Activated T-helper 2 cell treated with anti-CD3 and anti-CD28 coated beads, Interferon-gamma antibody, Interleukin-2, Interleukin-4, amounts not matched to agents 10 μg/mL and 5 μg/mL and 100 μg/mL, durations not matched to agents 14 hours and 24 hours and 36 hours (primary cell): Measurements from ENCODE around the gene ZNF646. TPM values are rescaled to one million over a fixed set of nuclear protein-coding genes. Genes with fewer than 3 reads are reported as not detected.

Experiments used
- DNase-seq: peaks from one replicate; pipeline ENCODE4 v3.0.0; 2021; ENCODE audit warnings: low spot score
- H3K27ac Mint-ChIP-seq: one replicate; pipeline ENCODE4 v1.8.0; 2021; ENCODE audit warnings: mixed read lengths
- H3K27me3 Mint-ChIP-seq: one replicate; pipeline ENCODE4 v1.8.0; 2021; ENCODE audit warnings: low read depth, mixed read lengths
- H3K36me3 Mint-ChIP-seq: one replicate; pipeline ENCODE4 v1.8.0; 2021; ENCODE audit warnings: low read depth, mixed read lengths
- H3K4me1 Mint-ChIP-seq: one replicate; pipeline ENCODE4 v1.8.0; 2021; ENCODE audit warnings: low read depth, mixed read lengths
- H3K4me3 Mint-ChIP-seq: one replicate; pipeline ENCODE4 v1.8.0; 2021; ENCODE audit warnings: low read depth, mild to moderate bottlenecking, moderate library complexity, mixed read lengths
- H3K9me3 Mint-ChIP-seq: one replicate; pipeline ENCODE4 v1.8.0; 2021; ENCODE audit warnings: mixed read lengths
- intact Hi-C: fragments of 100-400 bp; cut with micrococcal nuclease; formaldehyde crosslinking; loops from one replicate; pipeline ENCODE4 v1.15.1; 2023
- total RNA-seq: library from RNA; stranded (reverse); gene quantifications from 2 replicates; pipeline ENCODE4 v1.2.3, GENCODE V29; 2022

ZNF646 gene
- total RNA-seq, 1 donor from 2014 or later, result 24.4 TPM

DNA sequence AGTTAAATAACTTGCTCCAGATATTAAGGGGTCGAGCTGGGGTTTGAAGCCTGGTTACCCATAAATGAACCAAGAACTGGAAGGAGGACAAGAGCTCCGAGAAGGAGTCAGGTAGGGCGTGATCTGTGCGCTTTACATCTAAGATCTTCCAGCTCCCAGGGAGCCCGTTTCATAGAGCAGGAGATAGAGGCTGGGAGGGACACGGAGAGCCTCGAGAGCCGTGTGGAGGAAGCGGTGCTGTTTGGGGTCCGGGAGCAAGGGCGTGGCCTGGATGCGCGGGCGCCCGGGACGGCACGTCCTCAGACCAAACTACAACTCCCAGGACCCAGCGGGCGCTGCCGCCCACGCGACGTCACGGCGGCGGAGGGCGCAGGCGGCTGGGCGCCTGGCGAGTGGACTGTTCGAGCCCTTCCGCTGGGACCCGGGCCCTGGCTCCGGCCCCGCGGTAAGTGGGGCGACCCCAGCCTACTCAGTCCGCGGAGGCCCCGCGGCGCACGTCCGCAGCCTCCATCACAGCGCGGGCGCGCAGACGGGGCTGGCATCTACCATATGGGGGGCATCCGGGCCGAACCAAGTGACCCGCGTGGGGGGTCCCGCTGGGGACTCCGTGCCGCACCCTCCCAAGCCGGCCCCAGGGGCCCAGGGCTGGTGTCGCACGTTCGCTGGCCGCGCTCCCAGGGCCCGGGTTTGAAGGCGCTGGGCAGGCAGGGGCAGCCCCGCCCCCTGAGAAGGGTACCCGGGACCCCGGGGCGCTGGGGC, 34.0 kb downstream of the ZNF646 start, which contains the start of gene BCKDK:
Gene BCKDK (plus strand): TSS at position 352 of the 759 bp plus-strand sequence. CDS start 838 bp downstream, outside the sequence.
- H3K9me3 Mint-ChIP-seq, result no peaks in the 10 kb centered on the region
- no peaks in the 10 kb centered on the region for H3K27me3 Mint-ChIP-seq
- peak within 1 kb of the TSS; percentile 91 for H3K27ac Mint-ChIP-seq

DNA sequence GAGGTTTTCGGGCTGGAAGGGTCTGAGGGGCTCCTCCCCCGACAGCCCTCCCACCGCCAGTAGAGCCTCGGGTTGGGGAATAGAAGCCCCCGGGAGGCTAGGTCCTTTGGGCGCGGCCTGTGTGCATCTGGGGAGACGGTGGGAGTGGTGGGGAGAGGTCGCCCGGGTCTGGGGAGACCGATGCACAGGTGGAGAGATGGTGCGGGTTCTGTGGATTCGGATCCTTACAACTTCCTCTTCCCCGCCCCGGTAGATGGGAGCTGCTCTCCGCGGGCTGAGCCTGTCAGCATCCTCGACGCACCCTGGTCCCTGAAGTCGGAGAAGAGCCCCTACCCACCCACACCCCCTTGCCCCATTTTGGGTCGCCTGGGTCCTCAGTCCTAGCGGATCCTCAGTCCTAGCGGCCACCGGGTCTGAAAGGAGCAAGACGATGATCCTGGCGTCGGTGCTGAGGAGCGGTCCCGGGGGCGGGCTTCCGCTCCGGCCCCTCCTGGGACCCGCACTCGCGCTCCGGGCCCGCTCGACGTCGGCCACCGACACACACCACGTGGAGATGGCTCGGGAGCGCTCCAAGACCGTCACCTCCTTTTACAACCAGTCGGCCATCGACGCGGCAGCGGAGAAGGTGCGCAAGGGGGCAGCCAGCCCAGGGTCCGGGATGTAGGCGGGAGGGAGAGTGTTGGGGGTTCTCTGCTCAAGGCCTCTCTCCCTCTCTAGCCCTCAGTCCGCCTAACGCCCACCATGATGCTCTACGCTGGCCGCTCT, 34.8 kb downstream of the ZNF646 start:
- Mint-ChIP-seq H3K36me3 (peaks cover 38% of the 10 kb centered on the region), H3K4me1 (peaks cover 21% of the 10 kb centered on the region), H3K9me3 (no peaks in the 10 kb centered on the region), H3K27ac (no peak overlapping the region), H3K4me3 (peak overlapping the region; percentile 84), H3K27me3 (no peaks in the 10 kb centered on the region)
- intact Hi-C loops, result loop anchor here (2.0 to 10.0 kb wide), 6 partner anchors 14 to 766 kb away; partner anchors contain the start of genes ARMC5, SRCAP, VKORC1 and ZNF267
- no peak for DNase-seq

More for the DNA sequence above, 34.0 kb downstream of the ZNF646 start, which contains the start of gene BCKDK:
- peak within 1 kb of the TSS; percentile 85 for H3K4me3 Mint-ChIP-seq
- peaks cover 18% of the 10 kb centered on the region for H3K4me1 Mint-ChIP-seq
- DNase-seq, result peak; percentile 65
- H3K36me3 Mint-ChIP-seq, result peaks cover 38% of the 10 kb centered on the region
- intact Hi-C loops, result loop anchor here (2.0 to 10.0 kb wide), 6 partner anchors 13 to 767 kb away; partner anchors contain the start of genes ARMC5, SRCAP, VKORC1 and ZNF267

DNA sequence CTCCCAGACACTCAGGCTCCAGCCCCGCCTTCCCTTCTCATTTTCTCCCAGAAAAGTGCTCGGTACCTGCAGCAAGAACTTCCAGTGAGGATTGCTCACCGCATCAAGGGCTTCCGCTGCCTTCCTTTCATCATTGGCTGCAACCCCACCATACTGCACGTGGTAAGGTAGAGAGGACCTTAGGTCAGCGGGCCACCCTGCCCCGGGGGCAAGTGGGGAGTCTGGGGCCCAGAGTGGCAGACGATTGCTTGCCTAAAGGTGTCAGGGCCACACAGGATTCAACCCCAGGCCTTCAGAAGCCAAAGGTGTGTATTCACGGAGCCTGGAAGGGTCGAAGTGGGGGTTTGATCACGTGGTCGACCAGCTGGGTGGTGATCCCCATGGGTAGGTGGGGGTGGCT, 35.4 kb downstream of the ZNF646 start:
- no peak for DNase-seq
- intact Hi-C loops, result loop anchor here (2.0 to 10.0 kb wide), 6 partner anchors 15 to 765 kb away; partner anchors contain the start of genes ARMC5, SRCAP, VKORC1 and ZNF267
- H3K27me3 Mint-ChIP-seq, result no peaks in the 10 kb centered on the region
- peak overlapping the region; percentile 84 for H3K4me3 Mint-ChIP-seq
- H3K9me3 Mint-ChIP-seq, result no peaks in the 10 kb centered on the region
- H3K27ac Mint-ChIP-seq, result peak overlapping the region; percentile 80
- H3K36me3 Mint-ChIP-seq, result peaks cover 38% of the 10 kb centered on the region
- peaks cover 23% of the 10 kb centered on the region for H3K4me1 Mint-ChIP-seq

DNA sequence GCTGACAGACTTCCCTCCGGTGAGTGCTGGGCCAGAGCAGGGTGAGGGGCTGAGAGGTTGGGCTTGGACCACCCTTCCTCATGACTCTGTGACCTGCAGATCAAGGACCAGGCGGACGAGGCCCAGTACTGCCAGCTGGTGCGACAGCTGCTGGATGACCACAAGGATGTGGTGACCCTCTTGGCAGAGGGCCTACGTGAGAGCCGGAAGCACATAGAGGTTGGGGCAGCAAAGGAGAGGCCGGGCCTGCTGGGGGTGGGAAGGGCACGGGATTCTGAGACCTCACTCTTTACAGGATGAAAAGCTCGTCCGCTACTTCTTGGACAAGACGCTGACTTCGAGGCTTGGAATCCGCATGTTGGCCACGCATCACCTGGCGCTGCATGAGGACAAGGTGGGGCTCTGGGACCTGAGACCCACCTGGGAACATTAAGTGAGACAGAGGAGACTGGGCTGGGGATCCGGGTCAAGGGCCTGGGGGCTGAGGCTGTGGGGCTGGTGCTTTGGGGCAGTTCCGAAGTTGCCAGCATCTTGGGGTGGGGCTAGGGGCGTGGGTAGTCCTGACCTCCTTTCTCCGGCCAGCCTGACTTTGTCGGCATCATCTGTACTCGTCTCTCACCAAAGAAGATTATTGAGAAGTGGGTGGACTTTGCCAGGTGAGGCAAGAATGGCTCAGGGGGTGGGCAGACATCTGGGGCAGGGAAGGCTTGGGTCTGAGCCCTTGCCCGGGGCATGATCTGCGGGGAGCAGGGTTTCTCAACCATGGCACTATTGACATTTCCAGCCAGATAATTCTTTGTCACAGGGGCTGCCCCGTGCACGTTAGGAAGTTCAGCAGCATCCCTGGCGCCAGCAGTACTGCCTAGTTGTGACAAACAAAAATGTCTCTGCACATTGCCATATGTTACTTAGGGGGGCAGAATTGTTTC, 36.1 kb downstream of the ZNF646 start:
- no peak for DNase-seq
- Mint-ChIP-seq H3K9me3 (no peaks in the 10 kb centered on the region), H3K4me3 (peak overlapping the region; percentile 84), H3K27me3 (no peaks in the 10 kb centered on the region), H3K27ac (no peak overlapping the region), H3K36me3 (peaks cover 38% of the 10 kb centered on the region), H3K4me1 (peaks cover 23% of the 10 kb centered on the region)
- intact Hi-C loops, result no loop called here

DNA sequence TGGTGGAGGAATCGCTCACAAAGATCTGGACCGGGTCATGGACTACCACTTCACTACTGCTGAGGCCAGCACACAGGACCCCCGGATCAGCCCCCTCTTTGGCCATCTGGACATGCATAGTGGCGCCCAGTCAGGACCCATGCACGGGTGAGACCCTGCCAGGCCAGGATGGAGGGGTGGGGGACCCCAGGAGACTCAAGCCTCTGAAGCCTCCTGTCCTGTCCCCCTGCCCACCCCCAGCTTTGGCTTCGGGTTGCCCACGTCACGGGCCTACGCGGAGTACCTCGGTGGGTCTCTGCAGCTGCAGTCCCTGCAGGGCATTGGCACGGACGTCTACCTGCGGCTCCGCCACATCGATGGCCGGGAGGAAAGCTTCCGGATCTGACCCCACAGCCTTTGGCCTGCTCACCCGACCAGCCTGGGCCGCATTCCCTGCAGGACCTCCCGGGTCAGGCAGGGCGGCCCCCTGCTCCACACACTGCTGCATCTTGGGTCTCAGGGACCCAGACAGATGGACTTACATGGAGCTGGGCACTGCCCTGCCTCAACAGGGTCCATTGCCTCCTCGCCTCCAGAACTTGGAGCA, 37.8 kb downstream of the ZNF646 start:
- DNase-seq, result no peak
- H3K9me3 Mint-ChIP-seq, result no peaks in the 10 kb centered on the region
- intact Hi-C loops, result no loop called here
- H3K4me3 Mint-ChIP-seq, result peak overlapping the region; percentile 13
- H3K27me3 Mint-ChIP-seq, result no peaks in the 10 kb centered on the region
- peaks cover 42% of the 10 kb centered on the region for H3K36me3 Mint-ChIP-seq
- H3K27ac Mint-ChIP-seq, result no peak overlapping the region
- H3K4me1 Mint-ChIP-seq, result peaks cover 19% of the 10 kb centered on the region

DNA sequence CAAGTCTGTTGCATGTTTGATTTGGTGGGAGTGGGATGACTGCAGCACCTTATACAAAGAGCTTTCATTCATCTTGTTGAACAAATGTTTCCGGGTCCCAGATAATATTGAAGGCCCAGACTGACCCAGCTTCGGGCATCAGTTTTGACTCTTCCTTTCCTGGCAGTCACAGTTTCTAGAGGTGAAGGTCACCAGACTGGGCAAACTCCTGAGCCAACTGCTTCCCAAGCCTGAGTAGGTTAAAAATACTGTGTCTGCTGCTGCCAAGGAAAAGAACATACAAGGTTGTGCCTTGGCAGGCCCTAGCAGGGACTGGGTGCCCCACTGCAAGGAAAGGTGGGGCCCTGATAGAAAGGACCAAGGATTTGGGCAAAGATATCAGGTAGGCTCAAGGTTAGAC, 38.5 kb downstream of the ZNF646 start:
- Mint-ChIP-seq H3K36me3 (peaks cover 42% of the 10 kb centered on the region), H3K4me1 (peaks cover 14% of the 10 kb centered on the region), H3K9me3 (no peaks in the 10 kb centered on the region), H3K27ac (peak overlapping the region; percentile 22), H3K4me3 (no peak overlapping the region), H3K27me3 (no peaks in the 10 kb centered on the region)
- no peak for DNase-seq
- intact Hi-C loops, result no loop called here

DNA sequence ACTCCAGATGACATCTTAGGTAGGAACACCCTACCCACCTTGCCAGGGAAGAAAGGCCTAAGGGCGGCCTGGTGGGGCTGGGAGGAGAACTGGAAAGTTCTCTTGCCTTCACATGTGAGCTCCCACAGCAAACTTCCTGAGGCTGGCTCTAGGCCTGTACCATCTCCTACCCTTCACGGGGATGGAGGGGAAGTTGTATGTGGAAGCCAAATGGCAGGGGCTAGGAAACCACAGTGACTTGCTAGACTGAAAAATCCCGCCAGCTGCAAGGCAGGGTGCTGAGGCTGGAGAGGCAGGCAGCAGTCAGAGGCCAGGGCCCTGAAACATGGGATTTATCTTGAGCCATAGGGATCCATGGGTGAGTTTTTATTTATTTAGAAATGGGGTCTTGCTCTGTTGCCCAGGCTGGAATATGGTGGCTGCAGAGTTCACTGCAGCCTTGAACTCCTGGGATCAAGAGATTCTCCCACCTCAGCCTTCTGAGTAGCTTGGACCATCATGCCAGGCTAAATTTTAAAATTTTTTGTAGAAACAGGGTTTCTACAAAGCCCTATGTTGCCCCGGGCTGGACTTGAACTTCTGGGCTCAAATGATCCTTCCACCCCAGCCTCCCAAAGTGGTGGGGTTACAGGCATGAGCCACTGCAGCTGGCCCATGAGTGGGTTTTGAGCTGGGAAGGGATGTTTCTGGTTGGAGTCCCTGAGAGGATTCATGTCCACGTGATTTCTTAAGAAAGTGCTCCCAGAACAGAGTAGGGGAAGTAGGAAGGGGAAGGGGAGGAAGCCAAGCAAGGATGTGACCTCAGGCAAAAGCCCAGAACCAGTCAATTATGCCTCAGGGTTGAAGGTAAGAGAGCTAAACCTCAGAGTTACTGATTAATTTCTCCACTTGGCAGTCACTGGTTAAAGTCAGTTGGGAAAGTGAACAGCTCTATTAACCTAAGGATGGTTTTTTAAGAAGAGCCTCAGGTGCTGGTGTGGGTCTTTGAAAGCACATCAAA, 39.2 kb downstream of the ZNF646 start:
- Mint-ChIP-seq H3K36me3 (peaks cover 44% of the 10 kb centered on the region), H3K27ac (peak overlapping the region; percentile 22), H3K4me3 (no peak overlapping the region), H3K27me3 (no peaks in the 10 kb centered on the region), H3K4me1 (peaks cover 16% of the 10 kb centered on the region), H3K9me3 (no peaks in the 10 kb centered on the region)
- intact Hi-C loops, result no loop called here
- DNase-seq, result no peak

DNA sequence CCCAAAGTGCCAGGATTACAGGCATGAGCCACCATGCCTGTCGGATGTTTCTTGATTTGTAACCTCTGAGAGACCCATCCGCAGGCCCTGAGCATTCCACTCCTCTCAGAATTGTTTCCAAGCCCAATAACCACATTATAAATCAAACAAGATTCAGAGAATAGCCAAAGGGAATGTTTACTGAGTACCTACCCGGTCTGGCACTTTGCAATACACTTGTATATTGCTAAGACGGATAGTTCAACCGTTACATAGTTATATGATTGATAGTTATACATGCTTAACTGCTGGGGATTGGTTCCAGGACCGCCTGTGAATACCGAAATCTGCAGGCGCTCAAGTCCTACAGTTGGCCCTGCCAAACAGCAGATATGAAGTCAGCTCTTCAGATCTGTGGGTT, 40.2 kb downstream of the ZNF646 start:
- H3K27ac Mint-ChIP-seq, result no peak overlapping the region
- no peaks in the 10 kb centered on the region for H3K27me3 Mint-ChIP-seq
- H3K36me3 Mint-ChIP-seq, result peaks cover 51% of the 10 kb centered on the region
- intact Hi-C loops, result no loop called here
- no peak for DNase-seq
- H3K4me3 Mint-ChIP-seq, result no peak overlapping the region
- peaks cover 19% of the 10 kb centered on the region for H3K4me1 Mint-ChIP-seq
- H3K9me3 Mint-ChIP-seq, result no peaks in the 10 kb centered on the region

DNA sequence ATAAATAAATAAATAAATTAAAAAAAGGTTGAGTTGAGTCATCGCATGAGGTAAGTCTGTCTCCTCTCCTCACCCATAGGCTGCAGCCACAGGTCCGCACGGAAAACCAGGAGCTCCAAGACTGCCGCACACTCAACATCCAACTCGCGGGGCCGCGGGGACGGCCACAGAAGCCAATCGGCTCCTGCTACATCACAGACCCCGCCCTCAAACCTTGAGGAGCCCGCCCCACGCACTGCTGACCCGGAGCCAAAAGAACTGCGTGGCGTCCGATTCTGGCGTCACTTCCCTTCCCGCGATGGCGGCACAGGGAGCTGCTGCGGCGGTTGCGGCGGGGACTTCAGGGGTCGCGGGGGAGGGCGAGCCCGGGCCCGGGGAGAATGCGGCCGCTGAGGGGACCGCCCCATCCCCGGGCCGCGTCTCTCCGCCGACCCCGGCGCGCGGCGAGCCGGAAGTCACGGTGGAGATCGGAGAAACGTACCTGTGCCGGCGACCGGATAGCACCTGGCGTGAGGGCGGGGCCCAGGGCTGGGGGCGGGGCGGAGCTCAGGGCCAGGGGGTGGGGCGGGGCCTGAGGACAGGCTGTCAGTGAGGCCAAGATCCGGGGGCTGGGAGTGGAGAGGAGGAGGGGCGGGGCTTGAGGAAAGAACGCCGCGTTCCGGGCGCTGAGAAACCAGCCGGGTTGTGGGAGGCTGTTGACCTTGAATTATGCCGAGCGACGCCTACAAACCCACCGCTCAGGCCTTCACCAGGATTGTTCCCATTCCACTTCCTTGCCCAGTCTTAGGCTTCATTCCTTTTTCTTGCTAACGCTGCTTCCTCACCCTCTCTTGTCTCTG, 43.4 kb downstream of the ZNF646 start, which contains the start of gene KAT8:
Gene KAT8 (plus strand): TSS at position 281 of the 839 bp plus-strand sequence. CDS start 18 bp downstream, at position 299.
- Mint-ChIP-seq H3K27me3 (no peaks in the 10 kb centered on the region), H3K27ac (peak within 1 kb of the TSS; percentile 75), H3K4me3 (peak within 1 kb of the TSS; percentile 86), H3K4me1 (peaks cover 16% of the 10 kb centered on the region), H3K36me3 (peaks cover 44% of the 10 kb centered on the region), H3K9me3 (no peaks in the 10 kb centered on the region)
- DNase-seq, result peak; percentile 97
- intact Hi-C loops, result loop anchor here (1.0 to 5.0 kb wide), 3 partner anchors 25 to 85 kb away; partner anchors contain the start of gene STX4
